NCI-H2107 treated with DMSO at 0.1 percent for 48 hours (cell line): Measurements from ENCODE around the gene TTLL8.
A peak's percentile ranks its signal among the peaks of the same experiment; 100 is the strongest.

ENCODE experiments used
- DNase-seq: peaks from one replicate; lab custom pipeline; 2025; ENCODE audit not compliant: unreplicated experiment; lab: John Stamatoyannopoulos, UW

TTLL8 gene

GRCh38 chr22:50045211-50046018, 12.7 kb downstream of the TTLL8 start:
- DNase-seq, result no peak

GRCh38 chr22:50044485-50045118, 13.5 kb downstream of the TTLL8 start:
- no peak for DNase-seq

DNA sequence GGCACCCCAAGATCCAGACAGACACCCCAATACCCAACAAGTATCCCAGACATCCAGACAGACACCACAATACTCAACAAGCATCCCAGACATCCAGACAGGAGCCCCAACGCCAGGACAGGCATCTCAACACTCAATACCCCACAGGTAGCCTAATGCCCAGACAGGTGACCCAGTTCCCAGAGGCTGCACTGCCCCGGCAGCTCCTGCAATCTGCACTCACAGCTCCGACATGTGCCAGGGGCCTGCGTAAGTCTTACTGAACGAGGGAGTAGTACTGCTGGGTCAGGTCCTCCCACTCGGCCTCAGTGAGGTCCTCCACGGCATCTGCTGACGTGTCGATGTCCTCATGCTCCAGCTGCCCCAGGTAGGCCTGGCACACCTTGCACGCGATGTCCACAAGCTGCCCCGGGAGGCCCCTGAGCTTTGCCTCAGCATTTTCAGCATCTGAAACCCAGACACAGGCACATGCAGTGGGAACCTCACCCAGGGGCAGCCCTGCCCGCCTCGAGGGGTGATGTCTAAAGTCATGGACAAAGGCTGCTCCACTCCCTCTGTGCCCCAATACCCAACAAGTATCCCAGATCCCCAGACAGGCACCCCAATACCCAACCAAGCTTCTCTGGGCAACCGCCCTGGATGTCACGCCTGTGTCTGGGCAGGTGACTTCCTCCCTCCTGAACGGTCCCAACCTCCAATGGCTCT, 16.6 kb downstream of the TTLL8 start:
- DNase-seq, result no peak

- no peak for DNase-seq
Measured at GRCh38 chr22:50040717-50041116, 17.4 kb downstream of the TTLL8 start.

DNA sequence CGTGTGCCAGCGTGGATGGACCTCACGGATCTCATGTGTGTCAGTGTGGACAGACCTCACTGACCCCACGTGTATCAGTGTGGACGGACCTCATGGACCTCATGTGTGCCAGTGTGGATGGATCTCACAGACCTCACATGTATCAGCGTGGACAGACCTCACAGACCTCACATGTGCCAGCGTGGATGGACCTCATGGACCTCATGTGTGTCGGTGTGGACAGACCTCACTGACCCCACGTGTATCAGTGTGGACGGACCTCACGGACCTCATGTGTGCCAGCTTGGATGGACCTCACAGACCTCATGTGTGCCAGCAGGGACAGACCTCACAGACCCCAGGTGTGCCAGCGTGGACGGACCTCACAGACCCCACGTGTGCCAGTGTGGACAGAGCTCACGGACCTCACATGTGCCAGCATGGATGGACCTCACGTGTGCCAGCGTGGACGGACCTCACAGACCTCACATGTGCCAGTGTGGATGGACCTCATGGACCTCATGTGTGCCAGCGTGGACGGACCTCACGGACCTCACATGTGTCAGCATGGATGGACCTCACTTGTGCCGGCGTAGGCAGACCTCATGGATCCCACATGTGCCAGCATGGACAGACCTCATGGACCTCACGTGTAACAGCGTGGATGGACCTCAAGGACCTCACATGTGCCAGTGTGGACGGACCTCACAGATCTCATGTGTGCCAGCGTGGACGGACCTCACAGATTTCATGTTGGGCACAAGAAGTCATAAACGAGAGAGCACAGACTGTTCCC, 18.2 kb downstream of the TTLL8 start:
- no peak for DNase-seq

DNA sequence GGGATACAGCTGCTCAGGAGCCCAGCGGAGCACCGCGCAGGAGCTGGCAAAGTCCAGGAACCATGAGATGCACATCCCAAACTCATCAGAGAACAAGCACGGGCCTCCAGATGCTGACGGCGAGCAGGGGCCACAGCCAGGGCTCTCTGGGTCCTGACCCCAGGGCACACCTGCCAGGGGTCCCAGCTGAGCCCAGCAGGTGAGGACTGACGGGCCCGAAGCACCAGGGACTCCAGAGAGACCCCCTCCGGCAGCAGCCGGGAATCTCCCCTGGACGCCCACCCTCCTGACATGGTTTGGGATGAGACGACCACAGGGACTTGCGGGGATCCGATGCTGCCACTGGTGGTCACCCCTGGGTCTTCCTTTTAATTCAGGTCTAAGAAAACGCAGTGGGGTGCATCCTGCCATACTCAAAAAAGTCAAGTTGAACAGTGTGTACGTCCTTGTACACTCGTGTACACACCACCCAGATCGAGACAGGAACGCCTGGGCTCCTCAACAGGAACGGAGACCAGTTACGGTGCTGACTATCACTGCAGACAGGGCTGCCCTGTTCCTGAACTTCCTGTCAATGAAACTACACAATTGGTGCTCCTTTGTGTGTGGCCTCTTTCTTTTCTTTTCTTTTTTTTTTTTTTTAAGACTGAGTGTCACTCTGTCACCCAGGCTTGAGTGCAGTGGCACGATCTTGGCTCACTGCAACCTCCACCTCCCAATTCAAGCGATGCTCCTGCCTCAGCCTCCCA, 21.9 kb downstream of the TTLL8 start:
- no peak for DNase-seq

DNA sequence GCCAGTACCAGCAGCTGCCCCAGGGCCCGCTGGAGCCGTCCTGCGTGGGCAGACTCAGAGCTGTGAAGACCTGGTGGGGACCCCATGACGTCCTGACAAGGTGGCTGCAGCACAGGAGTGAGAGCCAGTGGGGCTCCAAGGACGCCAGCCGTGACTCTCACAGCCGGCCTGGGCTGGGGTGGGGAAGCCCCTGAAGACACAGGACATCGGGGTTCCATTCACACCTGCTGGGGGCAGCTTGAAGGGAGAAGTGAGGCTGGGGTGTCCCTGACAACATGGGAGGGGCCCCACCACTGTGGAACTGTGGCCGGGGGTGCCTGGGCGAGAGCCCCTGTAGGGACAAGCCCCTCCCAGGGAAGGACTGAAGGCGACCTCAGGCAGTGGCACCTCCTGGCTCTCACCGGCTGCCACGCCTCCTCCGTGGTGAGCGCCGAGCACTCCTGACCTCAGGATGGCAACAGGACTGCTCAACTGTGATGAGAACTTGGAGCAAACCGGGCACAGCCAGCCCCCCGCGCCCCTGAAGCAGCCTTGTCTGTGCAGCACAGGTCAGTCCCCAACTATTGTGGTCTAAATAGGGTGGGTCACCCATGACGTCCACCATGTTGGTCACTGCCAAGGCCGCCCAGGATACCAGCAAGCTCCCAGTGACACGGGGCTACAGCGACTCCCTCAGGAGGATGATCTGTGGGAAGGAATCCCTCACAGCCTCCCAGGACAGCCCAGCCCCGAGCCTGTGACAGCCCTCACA, 22.8 kb downstream of the TTLL8 start:
- DNase-seq, result no peak

GRCh38 chr22:50034126-50035081, 23.7 kb downstream of the TTLL8 start:
- no peak for DNase-seq

DNA sequence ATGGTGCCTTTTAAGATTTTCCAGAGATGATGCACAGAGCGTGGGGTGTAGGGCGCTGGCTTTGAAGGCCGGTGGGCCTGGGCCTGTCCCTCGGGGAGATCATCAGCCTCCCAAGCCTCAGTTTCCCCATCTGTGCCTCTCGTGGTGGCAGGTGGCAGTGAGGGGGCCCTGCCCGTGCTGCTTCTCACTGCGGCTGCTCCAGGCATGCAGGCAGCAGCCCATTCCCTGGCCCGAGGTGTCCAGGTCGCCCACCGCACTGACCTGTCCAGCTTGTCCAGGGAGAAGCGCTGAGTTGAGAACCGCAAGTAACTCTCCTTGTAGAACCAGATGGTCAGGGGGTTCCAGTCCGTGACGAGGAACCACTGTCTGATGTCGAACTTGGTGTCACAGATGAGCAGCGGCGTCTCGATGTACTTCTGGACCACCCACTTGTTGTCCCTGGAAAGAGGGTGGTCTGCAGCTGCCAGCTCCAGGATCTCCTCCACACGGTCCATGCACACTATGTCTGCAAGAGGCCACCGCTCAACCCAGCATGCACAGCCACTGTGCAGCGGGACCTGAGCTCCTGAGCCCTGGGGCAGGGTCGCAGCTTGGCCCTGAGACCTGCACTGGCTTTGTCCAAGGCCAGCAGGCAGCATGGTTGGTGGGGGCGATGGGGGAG, 25.0 kb downstream of the TTLL8 start:
- DNase-seq, result no peak

DNA sequence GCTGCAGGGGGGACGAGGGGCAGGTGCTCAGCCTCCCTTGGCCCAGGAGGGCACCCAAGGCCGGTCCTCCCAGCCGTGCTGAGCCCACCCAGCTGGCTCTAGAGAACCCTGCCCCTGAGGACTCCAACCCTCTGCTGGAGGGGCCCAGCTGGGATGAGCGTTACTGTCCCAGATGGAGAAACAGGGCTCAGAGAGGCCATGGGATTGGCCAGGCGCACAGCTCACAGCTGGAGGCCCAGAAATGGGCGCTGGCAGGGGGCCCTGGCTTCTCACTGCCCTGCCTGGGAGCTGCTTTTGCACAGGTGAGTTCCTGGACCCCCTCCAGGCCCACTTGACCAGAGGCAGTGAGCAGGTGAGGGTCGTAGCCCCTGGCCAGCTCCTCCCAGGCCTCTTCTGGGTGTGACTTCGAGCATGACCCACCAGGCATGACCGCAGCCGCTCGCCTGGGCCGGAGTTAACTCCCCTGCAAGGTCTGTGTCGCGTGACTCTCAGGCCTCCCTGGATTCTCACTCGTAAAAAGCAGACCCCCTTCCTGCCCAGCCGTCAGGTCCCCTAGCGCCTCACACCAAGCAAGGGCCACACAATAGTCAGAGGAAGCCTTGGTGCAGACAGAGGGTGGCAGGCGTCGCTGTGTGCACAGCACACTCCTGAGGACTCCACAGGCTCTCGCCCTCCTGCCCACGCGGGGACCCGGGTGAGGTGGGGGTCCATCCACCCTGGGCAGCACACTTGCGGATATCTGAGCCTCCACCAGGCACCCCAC, 25.8 kb downstream of the TTLL8 start:
- no peak for DNase-seq

GRCh38 chr22:50031189-50032091, 26.7 kb downstream of the TTLL8 start:
- DNase-seq, result no peak

- peak; percentile 41 for DNase-seq
Measured at GRCh38 chr22:50030297-50031188, 27.6 kb downstream of the TTLL8 start.

GRCh38 chr22:50027639-50028537, 30.2 kb downstream of the TTLL8 start:
- no peak for DNase-seq

DNA sequence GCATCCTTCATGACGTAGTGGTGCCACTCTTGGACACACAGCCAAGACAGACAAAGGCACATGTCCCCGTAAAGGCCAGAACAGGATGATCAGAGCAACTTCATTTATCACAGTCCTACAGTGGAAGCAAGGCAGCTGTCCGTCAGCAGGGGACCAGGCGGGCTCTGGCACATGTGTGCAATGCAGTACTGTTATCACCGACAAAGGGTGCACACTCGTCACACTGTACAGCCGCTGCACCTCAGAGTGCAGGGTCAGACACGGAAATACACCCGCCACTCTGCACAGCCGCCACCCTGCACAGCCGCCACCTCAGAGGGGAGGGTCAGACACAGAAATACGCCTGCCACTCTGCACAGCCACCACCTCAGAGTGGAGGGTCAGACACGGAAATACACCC, 32.1 kb downstream of the TTLL8 start:
- no peak for DNase-seq
